ENCODE data around the gene FILIP1L. TPM values are rescaled to one million over a fixed set of nuclear protein-coding genes. Genes with fewer than 3 reads are reported as not detected.

FILIP1L gene
- polyA plus RNA-seq, 3 donors, result 0.13 to 0.40 (median 0.25) TPM

DNA sequence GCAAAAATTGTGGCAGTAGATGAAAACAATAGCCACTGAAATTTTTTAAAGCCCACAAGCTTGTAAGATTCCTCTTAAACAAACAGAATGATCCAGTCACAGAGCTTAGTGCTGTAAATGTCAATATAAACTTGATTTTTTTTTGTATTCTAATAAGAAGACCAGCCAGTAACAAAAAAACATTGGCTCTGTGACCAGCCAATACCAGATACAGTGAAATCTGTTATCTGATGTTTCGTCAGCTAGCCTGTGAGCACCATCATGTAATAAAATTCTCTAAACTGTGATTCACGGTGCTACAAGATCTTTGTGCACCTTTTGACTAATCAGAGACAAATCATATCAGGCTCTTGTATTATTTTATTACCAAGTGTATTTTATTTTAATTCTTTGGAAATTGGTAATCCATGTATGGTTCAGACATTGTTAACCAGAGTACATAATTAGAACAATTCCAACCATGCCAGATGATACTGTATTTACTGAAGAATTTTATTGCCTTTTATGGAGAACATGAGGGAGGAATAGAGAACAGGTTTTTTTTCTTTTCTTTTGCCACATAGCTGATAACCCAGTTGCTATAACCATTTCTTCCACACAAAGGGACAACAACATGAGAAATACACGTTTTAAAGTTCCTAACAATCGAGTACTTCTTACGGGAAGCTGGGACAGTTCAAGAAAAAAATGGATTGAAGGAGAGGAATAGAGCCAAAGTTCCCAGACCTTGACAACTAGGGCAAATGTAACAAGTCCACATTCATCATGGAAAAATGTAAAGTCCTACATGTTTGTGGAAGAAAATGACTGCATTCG, 71.9 kb downstream of the FILIP1L start:
- Mint-ChIP-seq H3K27ac (no peak overlapping the region), H3K4me1 (peaks cover 45% of the 10 kb centered on the region), H3K4me3 (no peak overlapping the region), H3K9me3 (no peaks in the 10 kb centered on the region), H3K36me3 (no peaks in the 10 kb centered on the region), H3K27me3 (ENCODE audit: low read depth in 3 of 3) (peaks cover 0 to 3% (median 0%) of the 10 kb centered on the region in 3 donors)
- TF ChIP-seq, protein P1, sequence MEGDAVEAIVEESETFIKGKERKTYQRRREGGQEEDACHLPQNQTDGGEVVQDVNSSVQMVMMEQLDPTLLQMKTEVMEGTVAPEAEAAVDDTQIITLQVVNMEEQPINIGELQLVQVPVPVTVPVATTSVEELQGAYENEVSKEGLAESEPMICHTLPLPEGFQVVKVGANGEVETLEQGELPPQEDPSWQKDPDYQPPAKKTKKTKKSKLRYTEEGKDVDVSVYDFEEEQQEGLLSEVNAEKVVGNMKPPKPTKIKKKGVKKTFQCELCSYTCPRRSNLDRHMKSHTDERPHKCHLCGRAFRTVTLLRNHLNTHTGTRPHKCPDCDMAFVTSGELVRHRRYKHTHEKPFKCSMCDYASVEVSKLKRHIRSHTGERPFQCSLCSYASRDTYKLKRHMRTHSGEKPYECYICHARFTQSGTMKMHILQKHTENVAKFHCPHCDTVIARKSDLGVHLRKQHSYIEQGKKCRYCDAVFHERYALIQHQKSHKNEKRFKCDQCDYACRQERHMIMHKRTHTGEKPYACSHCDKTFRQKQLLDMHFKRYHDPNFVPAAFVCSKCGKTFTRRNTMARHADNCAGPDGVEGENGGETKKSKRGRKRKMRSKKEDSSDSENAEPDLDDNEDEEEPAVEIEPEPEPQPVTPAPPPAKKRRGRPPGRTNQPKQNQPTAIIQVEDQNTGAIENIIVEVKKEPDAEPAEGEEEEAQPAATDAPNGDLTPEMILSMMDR (IDR thresholded peaks at IDR 0.05), result no peak
- Histone ChIP-seq H3K4me2 (replicated peaks; ENCODE audit: extremely low read depth, low read length, poor library complexity, severe bottlenecking) (no peak overlapping the region), H3K79me2 (ENCODE audit: insufficient read depth, low read length) (no peaks in the 10 kb centered on the region), H3K27me3 (ENCODE audit: control insufficient read depth in 2 of 2, insufficient read depth in 2 of 2, low read length in 2 of 2) (no peaks in the 10 kb centered on the region), H4K20me1 (ENCODE audit: insufficient read depth, low read length) (no peaks in the 10 kb centered on the region), H3K4me3 (replicated peaks in 1 of 3; ENCODE audit: low read depth in 2 of 3, low read length in 3 of 3) (no peak overlapping the region), H3K9ac (ENCODE audit: insufficient read depth, low read length, poor library complexity, severe bottlenecking) (no peak overlapping the region), H3K27ac (ENCODE audit: low read depth in 1 of 2, low read length in 2 of 2) (no peak overlapping the region), H3K4me1 (ENCODE audit: control insufficient read depth in 1 of 2, insufficient read depth in 2 of 2, low read length in 2 of 2) (peaks cover 41 to 46% of the 10 kb centered on the region in 2 donors), H2AFZ (ENCODE audit: insufficient read depth, low read depth, low read length, poor library complexity, severe bottlenecking) (no peak overlapping the region), H3K36me3 (replicated peaks in 1 of 2; ENCODE audit: control insufficient read depth in 1 of 2, insufficient read depth in 2 of 2, low read length in 2 of 2) (no peaks in the 10 kb centered on the region), H3K9me3 (replicated peaks in 1 of 2; ENCODE audit: control insufficient read depth in 1 of 2, insufficient read depth in 1 of 2, low read length in 2 of 2) (no peaks in the 10 kb centered on the region)
- intact Hi-C loops (cut with micrococcal nuclease), result loop anchor here in 1 of 2 donors (10.0 kb wide), 1 partner anchor 148 kb away; no protein-coding TSS in a partner anchor
- no CpG with 5 or more reads among the region's 6 CpGs for WGBS (ENCODE audit: insufficient coverage)
- no peak for DNase-seq

- no peak overlapping the region for H3K4me3 Mint-ChIP-seq
- H3K27ac Mint-ChIP-seq, result no peak overlapping the region
- Histone ChIP-seq H3K4me2 (replicated peaks; ENCODE audit: extremely low read depth, low read length, poor library complexity, severe bottlenecking) (no peak overlapping the region), H3K27me3 (ENCODE audit: control insufficient read depth in 2 of 2, insufficient read depth in 2 of 2, low read length in 2 of 2) (no peaks in the 10 kb centered on the region), H3K79me2 (ENCODE audit: insufficient read depth, low read length) (no peaks in the 10 kb centered on the region), H3K4me1 (ENCODE audit: control insufficient read depth in 1 of 2, insufficient read depth in 2 of 2, low read length in 2 of 2) (peaks cover 33 to 35% of the 10 kb centered on the region in 2 donors), H3K27ac (ENCODE audit: low read depth in 1 of 2, low read length in 2 of 2) (no peak overlapping the region), H2AFZ (ENCODE audit: insufficient read depth, low read depth, low read length, poor library complexity, severe bottlenecking) (no peak overlapping the region), H3K9ac (ENCODE audit: insufficient read depth, low read length, poor library complexity, severe bottlenecking) (no peak overlapping the region), H3K4me3 (replicated peaks in 1 of 3; ENCODE audit: low read depth in 2 of 3, low read length in 3 of 3) (no peak overlapping the region), H3K36me3 (replicated peaks in 1 of 2; ENCODE audit: control insufficient read depth in 1 of 2, insufficient read depth in 2 of 2, low read length in 2 of 2) (no peaks in the 10 kb centered on the region), H4K20me1 (ENCODE audit: insufficient read depth, low read length) (no peaks in the 10 kb centered on the region), H3K9me3 (replicated peaks in 1 of 2; ENCODE audit: control insufficient read depth in 1 of 2, insufficient read depth in 1 of 2, low read length in 2 of 2) (no peaks in the 10 kb centered on the region)
- no peak for DNase-seq
- WGBS (ENCODE audit: insufficient coverage), result no CpG with 5 or more reads among the region's 1 CpG
- peaks cover 0 to 3% (median 0%) of the 10 kb centered on the region in 3 donors for H3K27me3 Mint-ChIP-seq (ENCODE audit: low read depth in 3 of 3)
- TF ChIP-seq, protein P1 (IDR thresholded peaks at IDR 0.05), result no peak
- H3K36me3 Mint-ChIP-seq, result no peaks in the 10 kb centered on the region
- intact Hi-C loops (cut with micrococcal nuclease), result loop anchor here in 1 of 2 donors (10.0 kb wide), 1 partner anchor 147 kb away; no protein-coding TSS in a partner anchor
- H3K4me1 Mint-ChIP-seq, result peaks cover 35% of the 10 kb centered on the region
- no peaks in the 10 kb centered on the region for H3K9me3 Mint-ChIP-seq
These were observed 73.0 kb downstream of the FILIP1L start for GRCh38 chr3:100041328-100041749.

Data from CD14-positive monocyte (primary cell).